NCI-H510A treated with DMSO at 0.1 percent for 48 hours (cell line): Measurements from ENCODE around the gene MOCS3.
"Not testable (repeated sequence)": the region's sequence is repeated elsewhere in the genome, so short reads cannot be mapped to it uniquely, and the experiment has no call there.

Experiments used
- DNase-seq: peaks from one replicate; lab custom pipeline; 2025; lab: John Stamatoyannopoulos, UW

The MOCS3 gene

GRCh38 chr20:50932016-50932485 is 26.6 kb upstream of the MOCS3 start:
- DNase-seq, result no peak

GRCh38 chr20:50932691-50933280 is 25.8 kb upstream of the MOCS3 start:
- DNase-seq, result no peak

GRCh38 chr20:50933589-50933988 is 25.0 kb upstream of the MOCS3 start:
- no peak for DNase-seq

- no peak for DNase-seq
These were observed 15.5 kb upstream of the MOCS3 start for GRCh38 chr20:50943069-50943468.

- DNase-seq, result no peak
These were observed 10.4 kb upstream of the MOCS3 start for GRCh38 chr20:50948132-50948785.

- DNase-seq, result no peak
These were observed 5.4 kb upstream of the MOCS3 start for GRCh38 chr20:50953196-50953595.

GRCh38 chr20:50953821-50954220 is 4.8 kb upstream of the MOCS3 start:
- DNase-seq, result no peak

GRCh38 chr20:50957276-50957675 is 1.3 kb upstream of the MOCS3 start:
- DNase-seq, result no peak

- DNase-seq, result no peak
These were observed 612 bp upstream of the MOCS3 start, which contains the start of gene DPM1 for GRCh38 chr20:50957798-50958614. Gene DPM1, minus strand, starts transcription at chr20:50958532. Its CDS starts 9 bp downstream, at chr20:50958523.

GRCh38 chr20:50959543-50960126 is 1.0 kb downstream of the MOCS3 start:
- no peak for DNase-seq

- DNase-seq, result no peak
These were observed 9.0 kb downstream of the MOCS3 start for GRCh38 chr20:50967586-50967985.

GRCh38 chr20:50968289-50968688 is 9.7 kb downstream of the MOCS3 start:
- DNase-seq, result no peak

GRCh38 chr20:50969435-50969834 is 10.8 kb downstream of the MOCS3 start:
- DNase-seq, result no peak

- no peak for DNase-seq
These were observed 11.3 kb downstream of the MOCS3 start for GRCh38 chr20:50969912-50970311.

- no peak for DNase-seq
These were observed 17.2 kb downstream of the MOCS3 start for GRCh38 chr20:50975701-50976330.

GRCh38 chr20:50977066-50978021 is 18.7 kb downstream of the MOCS3 start:
- DNase-seq, result no peak

- DNase-seq, result not testable (repeated sequence)
These were observed 19.9 kb downstream of the MOCS3 start for GRCh38 chr20:50978533-50978932.

- no peak for DNase-seq
These were observed 21.6 kb downstream of the MOCS3 start for GRCh38 chr20:50980071-50980681.

GRCh38 chr20:50980851-50981713 is 22.5 kb downstream of the MOCS3 start:
- DNase-seq, result peak; percentile 16

- no peak for DNase-seq
These were observed 23.1 kb downstream of the MOCS3 start for GRCh38 chr20:50981714-50982048.
